Astrocyte of the spinal cord (primary cell): Measurements from ENCODE around the gene ARF3.

ENCODE experiments used
- DNase-seq: peaks from one replicate; pipeline ENCODE4 v3.0.0; 2011; ENCODE audit warnings: low read depth, low spot score
- H3K4me3 ChIP-seq: 2 replicates; pipeline ENCODE4 v1.5.1; 2011; ENCODE audit warnings: low read depth, mild to moderate bottlenecking, low read length, moderate library complexity
- CTCF ChIP-seq: IDR thresholded peaks from 2 replicates; pipeline ENCODE4 v1.5.1; 2012; ENCODE audit warnings: low read depth, mild to moderate bottlenecking, low read length, inconsistent platforms
- in situ Hi-C: cut with HindIII; loops from 2 replicates; pipeline ENCODE4 v1.10.0; 2017; ENCODE audit warnings: low sequenced_read_pairs

ARF3 gene

GRCh38 chr12:48996794-48997718 is 39.8 kb upstream of the ARF3 start:
- in situ Hi-C loops: no loop called here
- TF ChIP-seq CTCF: peak; percentile 95
- peak overlapping the region; percentile 15 for H3K4me3 ChIP-seq
- DNase-seq: peak; percentile 67

GRCh38 chr12:48995086-48995879 is 38.0 kb upstream of the ARF3 start:
- in situ Hi-C loops: no loop called here
- TF ChIP-seq CTCF: peak; percentile 88
- peak; percentile 70 for DNase-seq
- peak overlapping the region; percentile 1 for H3K4me3 ChIP-seq

- no peak for DNase-seq
- no peak for TF ChIP-seq CTCF
- in situ Hi-C loops: no loop called here
- no peak overlapping the region for H3K4me3 ChIP-seq
Observed at GRCh38 chr12:48994224-48995085, 37.2 kb upstream of the ARF3 start.

GRCh38 chr12:48993787-48994186 is 36.5 kb upstream of the ARF3 start:
- no peak for DNase-seq
- no peak overlapping the region for H3K4me3 ChIP-seq
- in situ Hi-C loops: no loop called here
- TF ChIP-seq CTCF: no peak

- in situ Hi-C loops: no loop called here
- no peak for TF ChIP-seq CTCF
- no peak for DNase-seq
Observed at GRCh38 chr12:48991247-48992050, 34.2 kb upstream of the ARF3 start.

More at GRCh38 chr12:48991247-48992050, 34.2 kb upstream of the ARF3 start:
- H3K4me3 ChIP-seq: no peak overlapping the region
